Measurements from ENCODE around the gene HERC6.

GRCh38 chr4:88391703-88392102 is 13.1 kb downstream of the HERC6 start:
- TF ChIP-seq CTCF (IDR thresholded peaks at IDR 0.05) (no peak), POLR2A (IDR thresholded peaks at IDR 0.05) (no peak)
